Middle frontal gyrus (tissue), 1 donor: ENCODE measurements around the gene WDR48.

Experiments
- DNase-seq: peaks from one replicate; pipeline ENCODE4 v3.0.0-alpha.2; 2015; ENCODE audit warnings: low spot score; ENCODE audit errors: extremely low spot score

WDR48 gene

DNA sequence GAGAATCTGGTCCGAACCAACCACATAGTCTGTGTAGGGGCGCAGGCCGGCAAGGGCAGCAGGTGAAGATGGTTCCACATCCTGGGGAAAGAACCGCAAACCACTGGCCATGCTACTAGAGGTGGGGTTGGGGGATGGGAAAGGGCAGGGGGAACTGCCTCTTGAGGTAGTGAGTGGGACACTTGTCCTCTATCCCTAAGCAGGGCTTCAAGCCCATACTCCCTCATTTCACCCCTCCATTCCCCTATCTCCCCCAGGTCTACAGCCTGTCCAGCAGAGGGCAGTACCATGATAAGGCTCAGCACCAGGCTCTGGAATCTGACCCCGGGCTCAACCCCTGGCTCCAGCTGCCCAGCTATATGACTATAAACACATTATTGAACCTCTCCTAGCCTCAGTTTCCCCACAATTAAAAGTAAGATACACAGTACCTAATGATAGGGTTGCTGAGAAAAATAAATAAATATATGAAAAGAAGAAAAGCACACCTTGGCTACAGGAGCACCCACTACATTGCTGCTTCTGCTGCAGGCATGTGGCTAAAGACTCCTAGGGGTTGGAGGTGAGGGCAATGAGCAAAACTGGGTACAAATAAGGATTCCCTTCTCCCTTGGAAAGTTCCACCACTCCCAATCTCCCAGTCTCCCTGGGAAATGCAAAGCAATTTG, 49.3 kb downstream of the WDR48 start:
- no peak for DNase-seq

DNA sequence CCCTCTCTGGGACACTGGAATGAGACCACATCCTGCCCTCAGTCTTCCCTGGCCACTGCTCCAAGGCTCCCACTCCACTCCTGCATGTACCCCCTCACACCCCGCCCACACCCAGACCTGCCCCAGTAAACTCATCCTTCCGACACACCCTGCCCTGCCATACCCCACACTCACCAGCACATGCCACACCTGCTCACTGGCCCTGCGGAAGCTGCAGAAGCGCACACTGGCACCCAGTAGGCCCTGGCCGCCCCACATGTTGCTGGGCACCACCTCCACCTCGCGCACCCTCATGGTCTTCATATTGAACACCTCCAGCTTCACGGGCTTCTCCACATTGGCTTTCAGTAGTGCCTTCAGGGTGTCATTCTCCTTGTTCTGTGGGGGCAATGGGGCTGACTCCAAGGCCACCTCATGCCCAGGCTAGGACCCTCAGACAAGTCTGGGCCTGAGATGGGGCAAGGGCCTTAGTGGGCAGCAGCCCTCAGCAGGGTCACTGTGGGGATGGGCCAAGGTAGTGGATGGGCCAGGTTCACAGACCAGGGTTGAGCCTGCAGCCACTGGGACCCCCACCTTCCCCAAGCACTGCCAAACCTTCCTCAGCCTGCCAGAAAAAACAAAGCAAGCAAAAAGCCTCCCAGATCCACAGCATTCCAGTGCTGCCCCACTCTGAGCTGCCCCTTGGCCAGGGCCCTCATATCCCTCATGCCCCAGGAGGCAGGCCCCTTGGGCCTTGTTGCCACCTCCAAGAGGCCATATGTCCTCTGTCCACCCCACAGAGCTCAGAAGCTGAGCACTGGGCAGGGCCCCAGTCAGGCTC, 50.9 kb downstream of the WDR48 start:
- no peak for DNase-seq

GRCh38 chr3:39103324-39103693, 51.5 kb downstream of the WDR48 start:
- no peak for DNase-seq

DNA sequence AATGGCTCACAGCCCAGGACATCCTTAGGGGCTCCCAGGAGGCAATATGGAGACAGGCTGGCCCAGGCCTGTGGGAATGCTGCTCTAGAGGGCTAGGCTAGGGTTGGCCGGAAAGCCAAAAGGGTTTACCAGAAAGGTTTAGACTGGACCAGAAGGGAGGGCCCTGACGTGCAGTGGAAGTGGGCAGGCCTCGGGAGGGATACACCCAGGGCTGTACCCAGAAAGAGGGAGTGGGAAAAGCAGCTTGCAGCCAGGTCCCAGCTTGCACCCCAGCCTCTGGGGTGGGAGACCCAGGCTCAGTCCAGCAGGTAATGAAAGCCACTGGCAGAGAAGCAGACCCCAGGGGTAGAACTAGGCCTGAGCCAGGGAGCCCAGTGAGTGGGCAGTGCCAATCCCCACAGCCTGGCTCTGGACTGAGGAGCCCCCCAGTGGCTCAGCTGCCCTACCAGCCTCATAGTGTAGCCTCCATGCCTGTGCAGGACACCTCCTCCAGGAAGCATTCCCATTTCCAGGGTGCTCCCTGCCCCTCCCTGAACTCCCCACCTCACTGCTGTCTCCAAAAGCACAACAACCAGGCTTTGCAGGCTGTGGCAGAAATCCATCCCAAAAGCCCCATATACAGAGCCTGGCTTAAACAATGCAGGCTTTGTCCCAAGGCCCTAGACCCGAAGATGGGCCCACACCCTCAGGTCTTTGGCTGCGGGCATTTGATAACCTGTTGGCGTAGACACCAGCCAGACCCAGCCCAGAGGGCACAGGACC, 52.2 kb downstream of the WDR48 start:
- no peak for DNase-seq

DNA sequence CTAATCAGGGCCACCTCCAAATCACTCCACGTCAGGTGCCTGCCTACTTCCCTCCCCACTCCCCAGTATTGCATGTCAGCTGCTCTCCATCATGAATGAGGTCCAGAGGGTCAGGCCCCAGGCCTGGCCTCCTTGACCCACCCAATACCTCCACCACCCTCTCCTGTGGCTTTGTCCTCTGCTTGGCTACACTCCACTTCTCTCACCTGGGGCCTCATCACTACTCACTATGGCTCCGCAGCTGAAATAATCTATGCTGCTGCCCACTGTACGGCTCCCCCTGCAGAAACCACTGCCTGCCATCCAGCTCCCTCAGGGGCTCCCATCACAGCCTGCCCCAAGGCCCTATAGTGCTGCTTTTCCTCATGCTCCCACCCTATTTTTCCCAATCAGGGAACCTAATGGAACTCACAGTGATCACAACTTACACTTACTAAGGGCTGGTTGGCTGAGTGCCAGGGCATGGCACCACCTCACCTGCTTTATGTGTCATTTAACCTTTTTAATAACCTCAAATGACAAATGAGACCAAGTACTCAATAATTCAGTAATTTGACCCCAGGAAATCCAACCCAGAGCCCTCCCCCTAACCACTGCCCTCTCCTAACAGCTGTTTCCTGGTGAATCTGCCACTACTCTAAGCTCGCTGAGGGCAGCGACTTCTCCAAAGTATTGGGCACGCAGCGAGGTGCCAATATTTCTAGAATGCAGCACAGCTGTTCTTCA, 53.3 kb downstream of the WDR48 start:
- no peak for DNase-seq

DNA sequence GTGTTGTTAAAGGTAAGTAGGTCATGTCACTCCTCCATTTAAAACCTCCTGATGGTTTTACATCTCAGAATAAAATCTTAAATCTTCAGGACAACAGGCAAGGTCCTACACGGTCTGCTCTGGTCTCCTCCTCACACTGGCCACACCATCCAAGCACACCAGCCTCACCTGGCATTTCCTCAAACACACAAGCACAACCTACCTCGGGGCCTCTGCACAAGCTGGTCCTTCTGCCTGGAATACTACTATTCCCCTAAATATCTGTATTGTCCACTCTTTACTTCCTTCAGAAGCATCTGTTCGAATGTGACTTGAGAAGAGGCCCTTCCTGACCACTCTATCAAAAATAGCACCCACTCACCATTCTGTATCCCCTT, 53.9 kb downstream of the WDR48 start:
- no peak for DNase-seq

DNA sequence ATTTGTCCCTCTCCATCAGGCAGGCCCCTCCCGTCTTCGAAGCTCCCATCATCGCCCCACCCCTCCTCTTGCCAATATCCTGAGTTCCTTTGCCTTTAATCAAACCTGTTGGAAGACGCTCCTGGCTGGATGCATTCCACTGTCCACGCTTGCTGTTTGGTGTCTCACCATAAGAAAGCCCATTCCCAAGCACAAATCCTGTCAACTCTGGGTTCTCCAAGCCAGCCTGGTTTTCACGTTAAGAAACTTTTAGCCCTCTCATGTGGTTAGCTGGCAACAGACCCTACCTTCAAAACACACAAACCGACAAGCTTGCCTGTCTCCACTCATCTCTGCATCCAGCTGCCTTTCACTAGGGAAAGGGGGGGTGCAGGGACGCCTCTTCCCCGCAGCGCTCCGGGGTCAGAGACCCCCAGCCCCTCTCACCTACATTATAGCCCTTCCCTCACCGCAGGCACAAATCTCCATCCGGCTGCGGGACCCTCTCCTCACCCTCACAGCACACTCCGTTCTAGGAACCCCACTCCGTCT, 54.5 kb downstream of the WDR48 start:
- no peak for DNase-seq

DNA sequence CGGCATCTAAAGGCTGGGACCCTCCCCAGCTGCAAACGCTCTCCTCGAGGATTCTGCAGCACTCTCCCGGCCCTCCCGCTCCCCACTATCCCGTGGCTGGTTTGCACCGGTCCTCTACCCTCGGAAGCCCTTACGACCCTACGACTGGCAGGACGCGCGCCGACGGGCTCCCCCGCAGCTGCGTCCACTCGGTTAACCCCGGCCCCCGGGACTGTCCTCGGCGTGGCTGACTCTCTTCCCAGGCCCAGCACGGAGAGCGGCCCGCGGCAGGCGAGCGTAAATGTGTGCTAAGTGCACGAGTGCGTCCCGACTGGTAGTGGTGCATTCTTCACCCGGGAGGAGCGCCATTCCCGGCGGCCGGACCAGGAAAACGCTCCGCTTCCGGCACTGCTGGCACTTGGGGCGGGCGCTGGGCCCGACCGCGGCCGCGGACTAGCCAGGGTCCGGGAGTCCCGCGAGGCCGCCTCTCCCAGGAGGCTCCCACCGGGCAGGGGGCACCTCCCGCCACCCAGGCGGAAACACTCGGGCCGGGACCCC, 55.1 kb downstream of the WDR48 start:
- DNase-seq: no peak

- DNase-seq: peak; percentile 84
Measured at GRCh38 chr3:39107388-39108199, 55.8 kb downstream of the WDR48 start, which contains the start of the genes GORASP1 and TTC21A. Gene GORASP1, minus strand, starts transcription at chr3:39107627. Its CDS starts 86 bp downstream, at chr3:39107541. Gene TTC21A, plus strand, starts transcription at chr3:39107680. Its CDS starts 158 bp downstream, at chr3:39107838.

GRCh38 chr3:39108200-39108710, 56.4 kb downstream of the WDR48 start:
- DNase-seq: no peak

- no peak for DNase-seq
Measured at GRCh38 chr3:39109086-39109485, 57.3 kb downstream of the WDR48 start.

GRCh38 chr3:39110041-39110639, 58.3 kb downstream of the WDR48 start:
- DNase-seq: no peak

DNA sequence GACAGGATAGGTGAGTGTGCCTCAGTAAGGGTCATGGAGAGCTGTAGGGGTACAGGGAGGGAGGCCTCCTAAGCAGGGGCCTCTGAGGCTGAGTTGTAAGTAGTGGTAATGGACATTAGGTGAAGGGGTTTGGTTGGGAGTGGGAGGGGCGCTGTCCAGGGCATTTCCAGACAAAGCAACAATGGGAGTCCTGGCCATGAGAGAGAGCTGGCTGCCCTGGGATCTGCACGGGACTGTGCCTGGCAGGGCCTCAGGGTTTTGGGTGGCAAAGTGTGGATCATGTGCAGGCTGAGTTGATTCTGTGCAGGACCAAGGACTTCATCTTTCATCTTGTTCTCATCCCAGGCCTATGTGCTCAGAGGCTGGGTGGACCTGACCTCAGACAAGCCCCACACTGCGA, 60.3 kb downstream of the WDR48 start:
- no peak for DNase-seq

GRCh38 chr3:39112535-39112934, 60.7 kb downstream of the WDR48 start:
- DNase-seq: no peak

DNA sequence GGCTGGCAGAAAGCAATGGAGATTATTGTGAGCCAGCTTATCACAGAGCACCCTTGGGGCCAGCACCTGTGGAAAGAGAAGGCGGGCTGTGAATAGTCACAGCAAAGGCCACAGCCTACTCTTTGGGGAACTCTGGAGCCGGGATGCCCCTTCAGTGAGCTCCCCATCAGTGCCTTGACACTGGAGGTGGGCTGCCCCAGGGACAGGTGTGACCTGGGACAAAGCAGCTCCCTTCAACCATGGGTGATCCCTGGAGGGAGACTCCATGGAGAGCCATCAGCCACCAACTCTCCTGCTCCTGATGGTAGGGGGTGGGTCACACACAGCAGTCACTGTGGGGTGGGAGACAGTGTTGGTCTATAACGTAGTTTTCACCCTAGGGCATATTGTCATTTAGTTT, 61.5 kb downstream of the WDR48 start:
- no peak for DNase-seq

GRCh38 chr3:39114456-39114855, 62.6 kb downstream of the WDR48 start:
- DNase-seq: no peak

DNA sequence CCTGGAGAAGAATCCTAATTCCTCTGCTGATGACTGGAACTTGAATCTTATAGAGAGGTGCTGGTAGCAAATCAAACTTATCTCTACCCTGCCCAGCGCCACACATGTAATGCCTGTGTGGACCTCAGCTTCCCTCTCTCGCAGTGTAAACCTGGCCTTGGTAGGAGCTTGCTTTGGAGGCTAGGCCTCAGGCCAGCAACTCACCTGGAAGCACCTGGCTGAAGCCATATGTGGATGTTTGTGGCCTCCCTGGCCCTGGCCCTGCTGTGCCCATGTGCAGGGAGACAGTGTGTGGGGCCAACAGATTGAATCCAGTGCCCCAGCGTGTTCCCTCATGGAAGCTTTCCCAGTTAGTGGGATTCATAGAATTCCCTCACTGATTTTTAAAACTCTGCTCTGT, 64.1 kb downstream of the WDR48 start:
- DNase-seq: no peak

- DNase-seq: no peak
Measured at GRCh38 chr3:39118079-39118478, 66.3 kb downstream of the WDR48 start.

DNA sequence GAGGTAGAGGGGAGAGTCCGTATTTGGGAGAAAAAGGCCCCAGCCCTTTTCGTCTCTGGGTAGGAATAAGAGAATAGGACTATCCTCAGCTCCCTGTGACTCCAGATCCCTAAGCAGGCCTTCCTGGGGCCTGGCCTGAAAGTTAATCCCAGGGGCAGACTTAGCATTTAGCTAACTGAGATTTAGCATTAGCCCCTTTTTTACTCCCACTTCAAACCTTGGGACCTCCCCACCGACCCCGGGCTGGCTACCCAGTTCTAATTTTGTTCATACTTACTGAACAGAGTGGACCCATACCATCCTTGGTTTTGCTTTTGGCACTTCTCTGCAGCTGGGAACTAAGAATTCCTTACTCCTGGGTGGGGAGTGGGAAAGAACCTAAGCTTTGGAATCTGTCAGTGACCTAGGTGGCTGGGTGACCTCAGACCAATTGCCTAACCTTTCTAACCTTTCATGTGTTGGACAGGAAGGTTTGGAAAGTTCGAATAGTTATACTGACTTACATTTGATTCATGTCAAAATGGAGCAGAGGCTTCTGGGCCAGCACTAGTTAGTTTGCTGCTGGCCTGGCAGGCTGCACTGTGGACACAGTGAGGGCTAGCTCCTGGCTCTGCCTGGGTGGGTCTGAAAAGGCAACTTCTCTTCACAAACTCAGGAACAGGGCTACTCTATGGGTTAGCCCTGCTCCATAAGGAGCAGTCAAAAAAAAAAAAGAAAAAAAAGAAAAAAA, 67.3 kb downstream of the WDR48 start:
- DNase-seq: no peak
